Fibroblast of skin of left quadriceps (primary cell): ENCODE data around the gene PLP2.
"Not testable (repeated sequence)": the region's sequence is repeated elsewhere in the genome, so short reads cannot be mapped to it uniquely, and the experiment has no call there.

Source experiments
- DNase-seq, 2 experiments: peaks; one replicate each; pipeline ENCODE4 v3.0.0-alpha.2; 2013; ENCODE audit warnings: low read depth in 2 of 2

Gene PLP2, protein sequence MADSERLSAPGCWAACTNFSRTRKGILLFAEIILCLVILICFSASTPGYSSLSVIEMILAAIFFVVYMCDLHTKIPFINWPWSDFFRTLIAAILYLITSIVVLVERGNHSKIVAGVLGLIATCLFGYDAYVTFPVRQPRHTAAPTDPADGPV

DNA sequence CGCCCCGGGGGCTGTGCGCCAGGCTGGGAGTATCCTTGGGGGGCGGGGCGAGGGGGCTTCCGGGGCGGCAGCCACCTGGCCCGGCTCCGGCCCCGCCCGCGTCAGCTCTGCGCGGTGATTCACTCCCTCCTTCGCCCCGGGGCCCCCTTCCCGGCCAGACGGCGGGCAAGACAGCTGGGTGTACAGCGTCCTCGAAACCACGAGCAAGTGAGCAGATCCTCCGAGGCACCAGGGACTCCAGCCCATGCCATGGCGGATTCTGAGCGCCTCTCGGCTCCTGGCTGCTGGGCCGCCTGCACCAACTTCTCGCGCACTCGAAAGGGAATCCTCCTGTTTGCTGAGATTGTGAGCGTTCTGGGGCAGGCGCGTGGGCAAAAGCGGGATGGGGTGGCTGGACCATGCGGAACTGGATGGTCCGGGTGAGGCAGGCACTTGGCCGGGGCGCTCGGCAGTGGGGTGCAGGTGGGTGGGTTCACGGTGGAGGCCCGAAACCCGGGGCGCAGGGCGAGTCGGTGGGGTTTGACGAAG lies at the start of gene PLP2:
TSS of gene PLP2 (plus strand) at position 147 of the 528 bp plus-strand sequence. CDS start at position 250, 103 bp downstream.
- DNase-seq, result no peak

DNA sequence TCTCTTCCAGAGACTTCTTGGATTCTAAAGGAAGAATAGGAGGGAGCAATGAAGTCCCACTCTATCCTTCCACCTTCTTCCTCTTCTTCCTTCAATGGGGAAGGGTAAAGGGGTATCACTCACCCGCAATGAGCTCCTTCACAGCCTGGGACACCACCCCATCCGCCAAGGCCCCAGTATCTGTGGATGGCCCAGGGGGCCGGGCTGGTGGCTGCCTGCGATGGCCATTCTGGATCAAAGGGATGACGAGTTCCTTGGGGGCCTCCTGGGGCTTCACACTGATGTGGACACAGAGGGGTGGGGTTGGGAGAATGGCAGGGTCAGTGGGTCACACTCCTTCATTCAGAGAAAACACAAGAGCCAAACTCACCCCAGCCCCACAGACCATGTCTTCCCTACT lies 49.2 kb upstream of the PLP2 start:
- no peak for DNase-seq

DNA sequence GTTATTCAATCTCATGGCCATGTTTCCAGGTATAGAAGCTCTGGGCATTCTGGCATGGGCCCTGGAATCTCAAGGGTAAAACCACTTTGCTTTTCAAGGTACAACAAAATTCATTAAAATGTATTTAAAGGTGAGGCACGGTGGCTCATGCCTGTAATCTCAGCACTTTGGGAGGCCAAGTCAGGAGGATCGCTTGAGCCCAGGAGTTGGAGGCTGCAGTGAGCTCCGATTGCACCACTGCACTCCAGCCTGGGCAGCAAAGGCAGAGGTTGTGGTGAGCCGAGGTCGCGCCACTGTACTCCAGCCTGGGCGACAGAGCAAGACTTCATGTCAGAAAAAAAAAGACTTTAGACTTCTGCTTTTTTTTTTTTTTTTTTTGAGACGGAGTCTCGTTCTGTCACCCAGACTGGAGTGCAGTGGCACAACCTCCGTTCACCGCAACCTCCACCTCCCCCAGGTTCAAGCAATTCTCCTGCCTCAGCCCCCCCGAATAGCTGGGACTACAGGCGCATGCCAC lies 43.9 kb upstream of the PLP2 start:
- not testable (repeated sequence) for DNase-seq

DNA sequence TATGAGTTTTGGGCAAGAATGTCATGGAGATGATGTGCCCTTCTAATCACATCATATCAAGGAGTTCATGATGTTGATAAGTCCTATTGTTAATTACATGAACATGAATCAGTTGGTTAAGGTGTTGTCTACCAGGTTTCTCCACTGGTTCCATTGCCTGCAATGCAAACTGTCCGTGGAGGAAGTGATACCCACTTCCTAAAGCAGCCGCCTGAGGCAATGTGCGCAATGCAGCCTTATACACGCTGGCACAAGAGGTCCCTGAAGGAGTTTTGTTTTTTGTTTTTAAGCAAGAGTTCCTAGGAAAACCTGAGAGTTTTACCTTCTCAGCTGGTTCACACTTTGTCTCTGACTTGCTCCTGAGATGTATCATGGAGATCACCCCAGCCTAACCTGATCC lies 42.3 kb upstream of the PLP2 start:
- no peak for DNase-seq

DNA sequence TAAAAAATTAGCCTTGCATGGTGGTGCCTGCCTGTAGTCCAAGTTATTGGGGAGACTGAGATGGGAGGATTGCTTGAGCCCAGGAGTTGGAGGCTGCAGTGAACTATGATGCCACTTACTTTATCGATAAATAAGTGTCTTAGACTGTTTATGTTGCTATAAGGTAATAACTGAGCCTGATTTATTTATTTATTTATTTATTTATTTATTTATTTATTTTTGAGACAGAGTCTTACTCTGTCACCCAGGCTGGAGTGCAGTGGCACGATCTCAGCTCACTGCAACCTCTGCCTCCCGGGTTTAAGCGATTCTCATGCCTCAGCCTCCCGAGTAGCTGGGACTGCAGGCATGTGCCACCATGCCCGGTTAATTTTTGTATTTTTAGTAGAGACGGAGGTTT lies 39.4 kb upstream of the PLP2 start:
- not testable (repeated sequence) for DNase-seq

DNA sequence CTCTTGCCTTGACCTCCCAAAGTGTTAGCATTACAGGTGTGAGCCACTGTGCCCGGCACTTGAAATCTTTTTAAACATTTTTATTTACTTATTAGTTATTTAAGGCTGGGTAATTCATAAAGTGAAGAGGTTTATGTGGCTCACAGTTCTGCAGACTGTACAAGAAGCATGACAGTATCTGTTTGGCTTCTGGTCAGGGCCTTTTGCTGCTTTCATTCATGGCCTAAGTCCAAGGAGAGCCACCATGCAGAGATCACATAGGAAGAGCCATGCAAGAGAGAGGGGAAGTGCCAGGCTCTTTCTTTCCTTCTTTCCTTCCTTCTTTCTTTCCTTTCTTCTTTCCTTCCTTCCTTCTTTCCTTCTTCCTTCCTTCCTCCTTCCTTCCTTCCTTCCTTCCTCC lies 37.9 kb upstream of the PLP2 start:
- no peak for DNase-seq

DNA sequence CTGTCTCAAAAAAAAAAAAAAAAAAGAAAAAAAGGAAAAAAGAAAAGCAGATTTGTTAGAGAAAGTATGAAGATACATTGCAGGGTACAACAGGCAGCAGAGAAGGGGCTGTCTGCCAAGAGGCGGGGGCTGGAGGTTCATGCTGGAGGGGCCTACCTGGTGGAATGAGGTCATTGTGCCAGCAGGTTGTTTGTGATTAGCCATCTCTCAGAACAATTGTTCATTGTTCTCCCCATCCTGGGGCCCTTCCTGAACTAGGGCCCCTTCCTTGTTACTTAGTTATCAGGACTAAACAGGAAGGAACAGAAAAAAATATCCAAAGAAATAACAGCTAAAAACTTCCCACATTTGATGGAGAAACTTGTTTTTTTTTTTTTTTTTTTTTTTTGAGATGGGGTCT lies 34.2 kb upstream of the PLP2 start:
- no peak for DNase-seq

DNA sequence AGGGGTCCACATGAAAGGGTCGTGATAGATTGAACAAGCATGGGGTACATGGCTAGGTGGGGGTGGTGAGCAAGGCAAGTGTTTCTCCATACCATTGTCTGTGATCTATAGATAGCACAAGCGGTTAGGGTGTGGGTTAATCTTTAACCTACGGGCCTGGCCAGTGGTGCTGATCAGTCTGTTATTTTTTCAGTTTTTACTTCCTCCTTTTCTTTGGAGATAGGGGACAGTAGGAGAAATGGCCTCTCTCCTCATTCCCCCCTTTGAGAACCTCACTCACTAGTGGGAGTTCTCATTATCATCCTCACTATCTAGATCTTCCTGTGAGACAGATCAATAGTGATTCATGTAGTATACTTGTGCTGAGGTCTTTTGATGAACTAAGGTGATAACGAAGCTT lies 32.0 kb upstream of the PLP2 start:
- no peak for DNase-seq

DNA sequence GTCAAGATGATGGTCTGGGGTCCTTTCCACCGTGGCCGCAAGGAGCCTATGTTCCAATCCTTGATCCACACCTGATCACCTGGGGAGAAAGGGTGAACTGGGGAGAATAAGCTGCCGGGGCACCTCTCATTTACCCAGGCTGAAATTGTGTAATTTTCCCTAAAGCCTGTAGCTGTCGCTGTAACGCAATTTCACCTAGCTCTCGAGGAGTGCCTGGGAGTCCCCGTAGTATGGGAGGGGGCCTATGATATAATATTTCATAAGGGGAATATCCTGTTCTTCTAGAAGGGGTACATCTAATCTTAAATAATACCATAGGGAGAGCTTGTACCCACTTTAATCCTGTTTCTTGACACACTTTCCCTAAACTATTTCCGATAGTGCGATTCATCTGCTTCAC lies 29.4 kb upstream of the PLP2 start:
- DNase-seq, result not testable (repeated sequence)

DNA sequence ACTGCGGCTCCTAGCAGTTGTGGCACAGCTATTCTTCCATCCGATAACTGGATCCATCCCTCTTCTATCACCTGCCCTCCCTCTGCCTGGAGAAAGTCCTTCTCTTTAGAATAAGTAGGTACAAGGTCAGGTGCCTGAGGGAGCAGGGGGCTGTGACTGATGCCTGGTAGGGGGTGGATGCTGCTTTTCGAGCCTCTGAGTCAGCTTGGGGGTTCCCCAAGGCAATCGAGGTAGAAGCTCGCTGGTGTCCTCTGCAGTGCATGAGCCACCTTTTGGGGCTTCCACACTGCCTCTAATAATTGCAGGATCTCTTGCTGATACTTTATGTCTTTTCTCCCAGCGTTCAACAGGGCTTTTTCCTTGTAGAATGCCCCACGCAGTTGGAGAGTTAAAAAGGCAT lies 28.5 kb upstream of the PLP2 start:
- DNase-seq, result not testable (repeated sequence)

DNA sequence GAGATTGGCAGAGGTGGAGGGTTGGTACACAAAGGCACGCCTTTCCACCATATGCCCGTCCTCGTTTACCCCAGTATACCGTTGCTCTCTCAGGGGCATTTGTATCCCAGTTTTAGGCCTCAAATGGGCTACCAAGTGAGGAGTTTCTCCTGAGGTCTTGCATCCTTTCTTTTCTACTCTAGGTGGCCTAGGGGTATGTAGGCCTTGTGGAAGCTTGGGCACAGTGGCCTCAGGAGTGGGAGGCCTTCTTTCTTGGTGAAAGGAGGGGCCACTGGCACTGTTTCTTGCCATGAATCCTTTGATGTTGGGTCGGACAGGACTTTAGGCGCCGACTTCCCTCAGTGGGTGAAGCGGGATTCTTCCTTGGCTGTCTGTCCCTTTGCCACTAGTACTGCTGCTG lies 24.4 kb upstream of the PLP2 start:
- no peak for DNase-seq

DNA sequence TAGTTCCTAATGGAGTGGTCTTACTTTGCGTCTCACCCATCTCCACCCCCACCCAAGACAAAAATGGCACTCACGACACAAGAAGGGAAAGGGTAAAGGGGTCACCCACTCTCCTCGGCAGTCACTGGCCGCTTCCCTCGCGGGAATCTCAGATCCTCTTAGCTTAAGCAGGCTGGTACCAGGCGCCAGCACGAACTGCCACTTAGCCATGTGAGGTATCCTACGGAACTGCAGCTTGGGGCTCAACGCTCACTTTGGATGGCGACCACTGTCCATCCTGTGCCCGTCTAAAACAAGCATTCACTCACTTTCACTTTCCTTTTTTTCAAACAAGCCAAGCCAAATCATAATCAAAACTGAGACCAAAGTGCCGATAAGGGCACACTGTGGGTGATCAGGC lies 23.8 kb upstream of the PLP2 start:
- DNase-seq, result no peak

DNA sequence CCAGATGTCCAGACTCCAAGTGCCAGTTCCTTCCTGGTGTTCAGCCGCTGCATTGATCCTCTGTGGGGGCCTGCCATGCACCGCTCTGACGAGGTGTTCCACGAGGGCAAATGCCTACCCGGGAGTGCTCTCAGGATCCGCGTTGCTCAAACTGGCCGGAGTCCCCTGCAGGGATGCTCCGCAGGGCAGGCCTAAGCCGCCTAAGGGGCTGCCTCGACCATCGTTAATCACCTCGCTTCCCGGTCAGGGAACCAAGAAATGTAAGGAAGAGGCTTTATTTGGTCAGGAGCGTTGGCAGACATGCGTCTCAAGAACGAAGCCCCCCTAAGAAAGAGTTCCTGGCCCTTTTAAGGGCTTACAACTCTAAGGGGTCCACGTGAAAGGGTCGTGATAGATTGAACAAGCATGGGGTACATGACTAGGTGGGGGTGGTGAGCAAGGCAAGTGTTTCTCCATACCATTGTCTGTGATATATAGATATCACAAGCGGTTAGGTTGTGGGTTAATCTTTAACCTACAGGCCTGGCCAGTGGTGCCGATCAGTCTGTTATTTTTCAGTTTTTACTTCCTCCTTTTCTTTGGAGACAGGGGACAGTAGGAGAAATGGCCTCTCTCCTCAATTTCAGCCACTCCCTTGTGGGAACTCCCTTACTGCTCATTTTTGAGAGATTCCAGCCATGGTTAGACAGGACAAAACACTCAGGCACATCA lies 23.2 kb upstream of the PLP2 start:
- not testable (repeated sequence) for DNase-seq

DNA sequence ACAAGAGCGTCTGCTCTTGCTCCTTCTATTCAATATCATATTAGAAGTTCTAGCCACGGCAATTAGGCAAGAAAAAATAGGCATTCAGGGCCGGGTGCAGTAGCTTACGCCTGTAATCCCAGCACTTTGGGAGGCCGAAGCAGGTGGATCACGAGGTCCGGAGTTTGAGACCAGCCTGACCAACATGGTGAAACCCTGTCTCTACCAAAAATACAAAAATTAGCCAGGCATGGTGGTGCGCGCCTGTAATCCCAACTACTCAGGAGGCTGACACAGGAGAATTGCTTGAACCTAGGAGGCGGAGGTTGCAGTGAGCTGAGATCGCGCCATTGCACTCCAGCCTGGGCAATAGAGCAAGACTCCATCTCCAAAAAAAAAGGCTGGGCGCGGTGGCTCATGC lies 22.4 kb upstream of the PLP2 start:
- not testable (repeated sequence) for DNase-seq

DNA sequence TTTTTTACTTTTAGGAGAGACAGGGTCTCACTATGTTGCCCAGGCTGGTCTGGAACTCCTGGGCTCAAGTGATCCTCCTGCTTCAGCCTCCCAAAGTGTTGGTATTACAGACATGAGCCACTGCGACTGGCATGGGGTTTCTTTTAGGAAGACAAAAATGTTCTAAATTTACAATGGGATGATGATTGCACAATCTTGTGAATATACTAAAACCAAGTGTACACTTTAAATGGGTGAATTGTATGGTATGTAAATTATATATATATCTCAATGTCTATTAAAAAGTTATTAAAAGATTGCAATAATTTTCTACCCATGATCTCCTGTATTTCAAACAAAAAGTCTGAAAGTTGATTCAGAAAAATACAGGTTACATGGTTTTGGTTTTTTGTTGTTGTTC lies 18.2 kb upstream of the PLP2 start:
- no peak for DNase-seq

DNA sequence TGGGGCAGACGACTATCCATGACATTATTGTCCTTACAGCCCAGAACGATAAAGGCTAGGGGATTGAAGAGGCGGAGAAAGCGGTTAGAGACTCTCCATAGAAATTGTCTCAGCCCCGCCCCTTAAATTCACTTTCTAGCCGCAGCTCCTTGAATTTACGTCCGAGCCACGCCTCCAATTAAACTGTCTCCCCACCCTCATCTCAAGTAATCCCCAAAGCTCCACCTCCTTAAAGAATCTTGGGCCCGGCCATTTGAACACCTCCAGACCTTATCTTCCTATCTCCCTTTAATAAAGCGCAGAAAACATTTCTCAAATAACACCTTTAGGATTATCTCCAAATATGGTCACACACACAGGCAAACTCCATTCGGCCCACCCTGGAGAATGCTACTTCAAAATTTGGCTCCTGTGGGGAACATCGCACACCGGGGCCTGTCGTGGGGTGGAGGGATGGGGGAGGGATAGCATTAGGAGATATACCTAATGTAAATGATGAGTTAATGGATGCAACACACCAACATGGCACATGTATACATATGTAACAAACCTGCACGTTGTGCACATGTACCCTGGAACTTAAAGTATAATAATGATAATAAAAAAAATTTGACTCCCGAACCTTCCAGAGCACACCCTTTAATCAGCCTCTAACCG lies 16.3 kb upstream of the PLP2 start:
- DNase-seq, result peak; percentile 46

DNA sequence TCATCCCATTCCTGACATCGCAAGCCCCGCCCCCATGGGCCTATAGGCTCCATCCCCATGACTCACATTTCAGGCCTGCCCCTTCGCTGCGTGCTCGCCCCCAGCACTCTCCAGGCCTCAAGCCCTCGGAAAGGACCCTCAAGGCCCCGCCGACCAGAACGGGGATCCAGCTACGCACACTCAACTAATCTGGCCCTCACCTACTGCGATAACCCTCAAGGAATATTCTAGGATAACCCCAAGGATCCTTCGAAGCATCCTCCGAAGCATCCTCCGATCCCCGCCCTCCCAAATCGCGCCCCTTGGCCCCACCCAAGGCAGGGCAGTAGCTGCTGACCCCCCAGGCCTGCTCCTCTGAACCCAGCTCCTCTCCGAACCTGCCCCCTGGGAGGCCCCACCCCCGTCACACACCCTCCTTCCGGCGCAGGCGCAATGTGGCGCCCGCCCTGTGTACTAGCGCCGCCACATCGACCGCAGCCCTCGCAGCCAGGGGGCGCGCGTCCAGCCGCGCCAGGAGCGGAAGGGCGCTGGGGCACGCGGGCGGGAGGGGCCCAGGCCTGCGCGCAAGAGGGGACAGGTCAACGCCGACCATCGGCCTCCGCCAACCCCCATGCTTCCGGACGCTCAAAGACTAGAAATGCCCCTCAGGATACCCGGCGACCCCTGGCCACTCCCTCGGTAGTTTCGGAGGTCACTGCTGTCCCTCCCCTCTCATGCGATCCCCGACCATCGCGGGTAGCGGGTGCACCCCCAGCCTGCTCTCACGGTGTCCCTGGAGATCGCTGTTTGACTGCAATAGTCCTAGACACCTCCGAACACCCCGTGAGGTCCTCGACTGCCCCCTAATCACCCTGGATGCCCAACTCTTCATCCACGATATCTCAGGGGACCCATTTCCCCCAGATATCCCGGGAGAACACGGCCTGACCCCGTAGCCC lies 15.5 kb upstream of the PLP2 start:
- peak; percentile 76 to 78 for DNase-seq

DNA sequence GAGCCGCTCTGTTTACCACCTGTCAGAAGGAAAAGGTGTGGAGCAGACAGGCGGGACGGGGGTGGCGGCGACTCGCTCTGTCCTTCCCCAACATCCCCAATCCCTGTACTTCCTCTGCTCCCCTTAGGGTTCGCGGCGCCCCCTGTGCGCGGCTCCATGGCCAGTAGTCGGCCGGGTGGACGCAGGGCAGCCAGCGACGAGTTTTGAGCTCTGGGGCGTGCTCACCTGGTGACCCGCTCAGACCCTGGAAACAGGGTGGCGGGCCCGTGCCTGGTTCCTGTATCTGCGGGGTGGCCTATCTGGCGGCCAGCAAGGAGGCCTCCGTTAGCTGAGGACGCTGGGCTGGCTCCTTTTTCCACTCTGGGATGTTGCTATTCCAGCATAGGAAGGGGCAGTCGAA lies 14.5 kb upstream of the PLP2 start:
- no peak for DNase-seq

DNA sequence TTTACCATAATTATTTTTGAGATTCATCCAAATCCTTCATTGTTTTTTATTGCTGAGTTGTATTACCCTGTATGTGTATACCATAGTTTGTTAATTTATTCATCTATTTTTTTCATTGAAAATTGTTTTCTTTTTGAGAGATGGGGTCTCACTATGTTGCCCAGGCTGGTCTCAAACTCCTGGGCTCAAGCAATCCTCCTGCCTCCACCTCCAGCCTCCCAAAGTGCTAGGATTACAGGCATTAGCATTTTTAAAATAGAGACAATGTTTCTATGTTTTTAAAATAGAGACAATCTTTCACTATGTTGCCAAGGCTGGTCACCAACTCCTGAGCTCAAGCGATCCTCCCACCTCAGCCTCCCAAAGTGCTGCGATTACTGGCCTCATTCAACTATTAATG lies 10.8 kb upstream of the PLP2 start:
- DNase-seq, result no peak

DNA sequence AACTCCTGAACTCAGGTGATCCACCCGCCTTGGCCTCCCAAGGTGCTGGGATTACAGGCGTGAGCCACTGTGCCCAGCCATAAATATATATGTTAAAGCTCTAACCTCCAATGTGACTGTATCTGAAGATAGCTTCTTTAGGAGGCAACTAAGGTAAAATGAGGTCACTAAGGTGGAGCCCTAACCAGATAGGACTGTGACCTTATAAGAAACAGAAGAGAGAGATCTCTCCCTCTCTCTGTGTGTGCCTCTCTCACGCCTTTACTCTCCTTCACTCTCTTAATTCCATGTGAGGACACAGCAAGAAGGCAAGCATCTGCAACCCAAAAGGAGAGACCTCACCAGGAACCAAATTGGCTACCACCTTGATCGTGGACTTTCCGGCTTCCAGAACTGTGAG lies 10.1 kb upstream of the PLP2 start:
- no peak for DNase-seq

DNA sequence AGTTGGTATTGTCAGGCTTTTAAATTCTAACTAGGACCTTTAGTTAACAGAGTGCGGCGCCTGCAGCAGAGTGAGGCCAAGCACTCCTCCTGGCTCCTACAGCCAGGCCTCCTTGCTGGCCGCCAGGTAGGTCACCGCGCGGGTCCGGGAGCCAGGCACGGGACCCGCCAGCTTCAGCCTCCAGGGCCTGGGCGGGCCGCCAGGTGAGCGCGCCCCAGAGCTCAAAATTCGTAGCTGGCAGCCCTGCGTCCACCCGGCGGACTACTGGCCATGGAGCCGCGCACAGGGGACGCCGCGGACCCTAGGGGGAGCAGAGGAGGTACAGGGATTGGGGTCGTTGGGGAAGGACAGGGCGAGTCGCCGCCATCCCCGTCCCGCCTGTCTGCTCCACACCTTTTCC lies 9.1 kb upstream of the PLP2 start, which contains the start of gene MAGIX:
TSS of gene MAGIX (plus strand) at position 139 of the 400 bp plus-strand sequence. CDS start at position 271, 132 bp downstream.
- DNase-seq, result no peak
